KMS-11 (cell line): ENCODE measurements around the gene AGPAT3.

Source experiments
- H2AFZ ChIP-seq: fragments of 200-600 bp; sonication (generic); 2 replicates; pipeline ENCODE4 v1.6.1; 2016; ENCODE audit warnings: antibody characterized with exemption, mixed run types, low read depth
- H3K27ac ChIP-seq: fragments of 200-600 bp; sonication (generic); 2 replicates; pipeline ENCODE4 v1.6.1; 2016; ENCODE audit warnings: mild to moderate bottlenecking, mixed run types
- H3K27me3 ChIP-seq: fragments of 200-600 bp; sonication (generic); 2 replicates; pipeline ENCODE4 v1.6.1; 2017; ENCODE audit warnings: mild to moderate bottlenecking, low read depth, mixed run types, moderate library complexity; ENCODE audit not compliant: insufficient read depth
- H3K36me3 ChIP-seq: fragments of 200-600 bp; sonication (generic); 2 replicates; pipeline ENCODE4 v1.6.1; 2017; ENCODE audit warnings: mild to moderate bottlenecking, mixed run types; ENCODE audit not compliant: insufficient read depth
- H3K4me1 ChIP-seq: fragments of 200-600 bp; sonication (generic); 2 replicates; pipeline ENCODE4 v1.6.1; 2016; ENCODE audit warnings: mild to moderate bottlenecking, low read depth, mixed run types; ENCODE audit not compliant: poor library complexity, severe bottlenecking
- H3K4me2 ChIP-seq: fragments of 200-600 bp; sonication (generic); 2 replicates; pipeline ENCODE4 v1.7.0; 2016; ENCODE audit warnings: mild to moderate bottlenecking, mixed run types
- H3K4me3 ChIP-seq: fragments of 200-600 bp; sonication (generic); IDR thresholded peaks from 2 replicates; pipeline ENCODE4 v1.6.1; 2017; ENCODE audit warnings: low read depth, low read length, mixed read lengths; ENCODE audit not compliant: insufficient read depth
- H3K79me2 ChIP-seq: fragments of 200-600 bp; sonication (generic); 2 replicates; pipeline ENCODE4 v1.6.1; 2016; ENCODE audit warnings: low read depth, mixed run types; ENCODE audit not compliant: insufficient read depth
- H3K9ac ChIP-seq: fragments of 200-600 bp; sonication (generic); 2 replicates; pipeline ENCODE4 v1.6.1; 2016; ENCODE audit warnings: mild to moderate bottlenecking, mixed run types
- H4K20me1 ChIP-seq: fragments of 200-600 bp; sonication (generic); 2 replicates; pipeline ENCODE4 v1.6.1; 2016; ENCODE audit warnings: mild to moderate bottlenecking, mixed run types; ENCODE audit not compliant: insufficient read depth
- TF ChIP-seq, protein P1 (sequence below): fragments of 200-600 bp; sonication (generic); conservative IDR thresholded peaks from 2 replicates; pipeline ENCODE4 v1.6.1; 2017; ENCODE audit warnings: low read depth, mild to moderate bottlenecking, antibody characterized with exemption, low read length, moderate library complexity, mixed read lengths

The AGPAT3 gene

DNA sequence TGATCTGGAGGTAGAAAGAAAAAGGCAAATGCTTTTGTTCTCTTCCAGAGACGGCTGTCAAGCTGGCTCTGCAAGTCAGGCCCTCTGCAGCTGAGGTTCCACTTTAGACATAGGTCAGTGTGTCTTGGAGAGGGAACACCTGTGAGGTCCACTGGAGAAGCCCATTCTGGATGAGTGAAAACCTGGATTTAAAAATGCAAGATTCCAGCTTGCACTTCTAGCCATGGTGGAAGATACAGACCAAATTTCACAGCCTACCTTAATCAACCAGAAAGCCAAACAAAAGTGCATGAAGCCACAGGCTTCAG lies 35.0 kb downstream of the AGPAT3 start:
- H3K4me3 ChIP-seq = no peak overlapping the region
- H3K27ac ChIP-seq = no peak overlapping the region
- H3K4me2 ChIP-seq = no peak overlapping the region
- no peak overlapping the region for H2AFZ ChIP-seq
- no peak overlapping the region for H3K9ac ChIP-seq
- TF ChIP-seq, protein P1, sequence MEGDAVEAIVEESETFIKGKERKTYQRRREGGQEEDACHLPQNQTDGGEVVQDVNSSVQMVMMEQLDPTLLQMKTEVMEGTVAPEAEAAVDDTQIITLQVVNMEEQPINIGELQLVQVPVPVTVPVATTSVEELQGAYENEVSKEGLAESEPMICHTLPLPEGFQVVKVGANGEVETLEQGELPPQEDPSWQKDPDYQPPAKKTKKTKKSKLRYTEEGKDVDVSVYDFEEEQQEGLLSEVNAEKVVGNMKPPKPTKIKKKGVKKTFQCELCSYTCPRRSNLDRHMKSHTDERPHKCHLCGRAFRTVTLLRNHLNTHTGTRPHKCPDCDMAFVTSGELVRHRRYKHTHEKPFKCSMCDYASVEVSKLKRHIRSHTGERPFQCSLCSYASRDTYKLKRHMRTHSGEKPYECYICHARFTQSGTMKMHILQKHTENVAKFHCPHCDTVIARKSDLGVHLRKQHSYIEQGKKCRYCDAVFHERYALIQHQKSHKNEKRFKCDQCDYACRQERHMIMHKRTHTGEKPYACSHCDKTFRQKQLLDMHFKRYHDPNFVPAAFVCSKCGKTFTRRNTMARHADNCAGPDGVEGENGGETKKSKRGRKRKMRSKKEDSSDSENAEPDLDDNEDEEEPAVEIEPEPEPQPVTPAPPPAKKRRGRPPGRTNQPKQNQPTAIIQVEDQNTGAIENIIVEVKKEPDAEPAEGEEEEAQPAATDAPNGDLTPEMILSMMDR = no peak
- H3K4me1 ChIP-seq = no peaks in the 10 kb centered on the region
- H3K36me3 ChIP-seq = peaks cover 12% of the 10 kb centered on the region; the same call in 1 of the 2 replicates
- H4K20me1 ChIP-seq = no peaks in the 10 kb centered on the region
- H3K79me2 ChIP-seq = peaks cover 51% of the 10 kb centered on the region; the same call in 1 of the 2 replicates
- no peaks in the 10 kb centered on the region for H3K27me3 ChIP-seq

DNA sequence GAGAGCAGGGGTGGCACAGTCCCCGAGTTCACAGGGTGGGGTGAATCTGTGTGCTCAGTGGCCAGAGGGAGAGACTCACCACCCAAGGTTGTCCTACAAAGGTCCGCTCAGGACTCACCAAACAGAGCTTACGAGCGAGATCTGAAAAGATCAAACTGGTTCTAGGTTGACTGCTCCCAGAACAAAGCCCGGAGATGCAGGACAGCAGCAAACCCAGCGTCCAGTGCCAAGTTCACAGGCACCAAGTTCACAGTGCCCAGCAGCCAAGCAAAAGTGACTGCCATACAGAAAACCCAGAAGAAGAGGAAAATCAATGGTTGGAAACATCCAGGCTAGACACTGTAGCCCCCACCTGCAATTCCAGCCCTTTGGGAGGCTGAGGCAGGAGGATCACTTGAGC lies 35.7 kb downstream of the AGPAT3 start:
- Histone ChIP-seq H3K27ac (no peak overlapping the region), H3K79me2 (peaks cover 45% of the 10 kb centered on the region; the same call in 1 of the 2 replicates), H3K4me3 (no peak overlapping the region), H3K4me1 (no peaks in the 10 kb centered on the region), H3K9ac (no peak overlapping the region), H4K20me1 (no peaks in the 10 kb centered on the region), H2AFZ (no peak overlapping the region), H3K4me2 (no peak overlapping the region), H3K27me3 (no peaks in the 10 kb centered on the region), H3K36me3 (peaks cover 12% of the 10 kb centered on the region; the same call in 1 of the 2 replicates)
- TF ChIP-seq, protein P1 = no peak

DNA sequence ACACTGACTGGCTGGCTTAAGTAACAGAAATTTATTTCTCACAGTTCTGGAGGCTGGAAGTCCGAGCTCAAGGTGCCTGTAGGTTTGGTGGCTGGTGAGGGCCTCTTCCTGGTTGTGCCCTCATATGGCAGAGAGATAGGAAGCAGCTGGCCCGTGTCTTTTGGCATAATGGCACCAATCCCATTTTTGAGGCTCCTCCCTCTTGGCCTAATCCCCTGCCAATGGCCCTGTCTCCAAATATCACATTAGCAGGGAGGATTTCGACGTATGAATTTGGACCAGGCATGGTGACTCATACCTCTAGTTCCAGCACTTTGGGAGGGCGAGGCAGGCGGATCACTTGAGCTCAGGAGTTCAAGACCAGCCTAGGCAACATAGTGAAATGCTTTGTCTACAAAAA lies 37.4 kb downstream of the AGPAT3 start:
- no peaks in the 10 kb centered on the region for H3K27me3 ChIP-seq
- H4K20me1 ChIP-seq = no peaks in the 10 kb centered on the region
- H3K4me1 ChIP-seq = no peaks in the 10 kb centered on the region
- H3K27ac ChIP-seq = no peak overlapping the region
- H3K4me2 ChIP-seq = no peak overlapping the region
- H3K4me3 ChIP-seq = no peak overlapping the region
- no peak overlapping the region for H2AFZ ChIP-seq
- TF ChIP-seq, protein P1 = no peak
- H3K36me3 ChIP-seq = peaks cover 12% of the 10 kb centered on the region; the same call in 1 of the 2 replicates
- no peak overlapping the region for H3K9ac ChIP-seq
- H3K79me2 ChIP-seq = peaks cover 33% of the 10 kb centered on the region; the same call in 1 of the 2 replicates

DNA sequence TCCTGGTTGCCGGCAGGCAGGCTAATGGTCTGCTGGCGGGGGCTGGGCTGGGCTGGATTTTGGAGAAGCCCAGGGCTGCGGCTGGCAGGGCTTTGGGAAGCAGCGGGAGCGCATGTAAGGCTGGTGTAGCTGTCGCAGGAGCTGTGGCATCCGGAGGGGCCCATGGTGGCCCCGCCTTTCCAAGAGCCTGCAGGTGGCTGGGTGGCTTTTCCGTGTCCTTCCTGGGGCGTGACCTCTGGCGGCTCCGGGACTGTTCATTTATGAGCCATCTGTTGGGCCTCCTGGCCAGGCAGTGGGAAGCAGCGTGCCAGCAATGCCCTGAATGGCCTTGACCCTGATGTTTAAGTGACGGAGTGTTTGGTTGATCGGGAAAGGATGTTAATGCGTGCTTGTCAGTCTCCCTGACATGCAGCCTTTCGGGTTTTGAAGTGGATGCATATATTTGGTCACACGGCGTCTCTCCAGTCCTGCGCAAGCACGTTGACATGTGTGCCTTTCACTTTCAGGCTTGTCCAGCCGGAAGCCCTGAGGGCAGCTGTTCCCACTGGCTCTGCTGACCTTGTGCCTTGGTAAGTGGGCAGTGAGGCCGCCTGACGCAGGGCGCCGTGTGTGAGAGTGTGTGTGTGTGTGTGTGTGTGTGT lies 38.5 kb downstream of the AGPAT3 start:
- H3K27me3 ChIP-seq = no peaks in the 10 kb centered on the region
- no peak overlapping the region for H2AFZ ChIP-seq
- no peak overlapping the region for H3K27ac ChIP-seq
- H4K20me1 ChIP-seq = no peaks in the 10 kb centered on the region
- no peaks in the 10 kb centered on the region for H3K4me1 ChIP-seq
- peaks cover 24% of the 10 kb centered on the region; the same call in 1 of the 2 replicates for H3K79me2 ChIP-seq
- H3K9ac ChIP-seq = no peak overlapping the region
- TF ChIP-seq, protein P1 = no peak
- H3K4me2 ChIP-seq = no peak overlapping the region
- peaks cover 8% of the 10 kb centered on the region; the same call in 1 of the 2 replicates for H3K36me3 ChIP-seq
- H3K4me3 ChIP-seq = no peak overlapping the region
